Upper lobe of left lung (tissue), 4 donors: ENCODE data around the gene ADAM17.

Experiments used
- CTCF ChIP-seq, 6 experiments: fragments of 450-650 bp in 4 of 6; fragments of 200-600 bp in 2 of 6; sonication (generic) in 2 of 6; IDR thresholded peaks; one replicate each; pipeline ENCODE4 v1.5.1; 2016 to 2019; ENCODE audit warnings: antibody characterized with exemption in 6 of 6
- EP300 ChIP-seq, 4 donors: sonication (generic); formaldehyde crosslinking; IDR thresholded peaks; one replicate each; pipeline ENCODE4 v1.5.1; 2017; ENCODE audit warnings: antibody characterized with exemption in 4 of 4, control low read depth in 2 of 4
- POLR2AphosphoS5 ChIP-seq, 2 donors: sonication (generic); formaldehyde crosslinking; IDR thresholded peaks; one replicate each; pipeline ENCODE4 v1.5.1; 2017; ENCODE audit warnings: antibody characterized with exemption in 2 of 2

GRCh38 chr2:9590641-9591040 lies 35.0 kb upstream of the ADAM17 start:
- TF ChIP-seq CTCF (IDR thresholded peaks at IDR 0.05), result no peak
- TF ChIP-seq POLR2AphosphoS5 (IDR thresholded peaks at IDR 0.05), result no peak
- TF ChIP-seq EP300 (IDR thresholded peaks at IDR 0.05), result no peak
